Osteoblast (primary cell): ENCODE measurements around the gene KRTAP10-6. TPM values are rescaled to one million over a fixed set of nuclear protein-coding genes. Genes with fewer than 3 reads are reported as not detected.
"Not testable (repeated sequence)": the region's sequence is repeated elsewhere in the genome, so short reads cannot be mapped to it uniquely, and the experiment has no call there.

Experiments used
- DNase-seq: peaks from one replicate; pipeline ENCODE4 v3.0.0; 2011; ENCODE audit warnings: low spot score, mixed read lengths; ENCODE audit not compliant: insufficient read length; ENCODE audit errors: missing footprints
- H2AFZ ChIP-seq: 2 replicates; pipeline ENCODE4 v1.6.0; 2011; ENCODE audit warnings: mild to moderate bottlenecking, low read length
- H3K27ac ChIP-seq: 2 replicates; pipeline ENCODE4 v1.5.1; 2011; ENCODE audit warnings: mild to moderate bottlenecking, low read depth, low read length, moderate library complexity
- H3K27me3 ChIP-seq: 2 replicates; pipeline ENCODE4 v1.6.0; 2012; ENCODE audit warnings: mild to moderate bottlenecking, control low read depth, inconsistent platforms, low read length, moderate library complexity; ENCODE audit not compliant: insufficient read depth
- H3K36me3 ChIP-seq: 2 replicates; pipeline ENCODE4 v1.5.1; 2011; ENCODE audit warnings: mild to moderate bottlenecking, low read length, control low read depth, moderate library complexity; ENCODE audit not compliant: insufficient read depth
- H3K4me1 ChIP-seq: 2 replicates; pipeline ENCODE4 v1.5.1; 2011; ENCODE audit warnings: mild to moderate bottlenecking, low read length, control low read depth, moderate library complexity; ENCODE audit not compliant: insufficient read depth
- H3K4me2 ChIP-seq: 2 replicates; pipeline ENCODE4 v1.6.0; 2011; ENCODE audit warnings: mild to moderate bottlenecking, low read length; ENCODE audit not compliant: insufficient read depth
- H3K4me3 ChIP-seq: fragments of 200-600 bp; sonication (generic); 3 replicates; pipeline ENCODE4 v1.5.1; 2012; ENCODE audit warnings: mild to moderate bottlenecking, low read length, inconsistent platforms; ENCODE audit not compliant: insufficient read depth
- H3K79me2 ChIP-seq: 2 replicates; pipeline ENCODE4 v1.6.0; 2012; ENCODE audit warnings: mild to moderate bottlenecking, low read length, control low read depth, inconsistent platforms; ENCODE audit not compliant: insufficient read depth
- H3K9me3 ChIP-seq: 2 replicates; pipeline ENCODE4 v1.5.1; 2011; ENCODE audit warnings: low read depth, low read length, control low read depth
- H4K20me1 ChIP-seq: 2 replicates; pipeline ENCODE4 v1.6.0; 2012; ENCODE audit warnings: mild to moderate bottlenecking, low read length, control low read depth; ENCODE audit not compliant: insufficient read depth
- total RNA-seq: library from RNA; depleted of rRNA; stranded (reverse); fragments of >200 nt; gene quantifications from 2 replicates; pipeline ENCODE4 v1.2.3, GENCODE V29; 2012
- TF ChIP-seq, protein P1 (sequence below): IDR thresholded peaks from 2 replicates; pipeline ENCODE4 v1.5.1; 2011; ENCODE audit warnings: mild to moderate bottlenecking, low read depth, low read length, moderate library complexity; ENCODE audit errors: extremely low read depth

The KRTAP10-6 gene
- total RNA-seq, 1 donor = not detected

DNA sequence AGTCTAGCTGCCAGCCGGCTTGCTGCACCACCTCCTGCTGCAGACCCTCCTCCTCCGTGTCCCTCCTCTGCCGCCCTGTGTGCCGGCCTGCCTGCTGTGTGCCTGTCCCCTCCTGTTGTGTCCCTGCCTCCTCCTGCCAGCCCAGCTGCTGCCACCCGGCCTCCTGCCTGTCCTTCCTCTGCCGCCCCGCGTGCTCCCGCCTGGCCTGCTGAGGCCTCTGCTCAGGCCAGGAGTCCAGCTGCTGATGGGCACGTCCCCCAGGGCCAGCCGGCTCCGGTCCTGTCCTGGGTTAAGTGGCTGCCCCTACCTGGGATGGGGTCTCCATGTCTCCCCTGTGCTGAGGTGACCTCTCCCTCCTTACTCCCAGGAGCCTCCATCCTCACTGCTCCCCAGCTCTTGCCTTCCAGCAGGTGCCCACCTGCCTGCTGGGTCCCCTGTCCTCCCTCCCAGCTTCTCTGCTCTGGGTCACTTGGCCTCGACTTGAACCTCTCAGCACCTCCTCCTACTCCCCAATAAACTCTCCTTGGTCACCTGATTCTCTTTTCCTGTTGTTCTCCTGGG, 20.4 kb upstream of the KRTAP10-6 start:
- Histone ChIP-seq H3K4me1 (no peaks in the 10 kb centered on the region), H3K27ac (no peak overlapping the region), H2AFZ (no peak overlapping the region), H3K4me3 (no peak overlapping the region), H3K27me3 (no peaks in the 10 kb centered on the region), H3K4me2 (no peak overlapping the region), H3K9me3 (peaks cover 3% of the 10 kb centered on the region), H3K79me2 (no peaks in the 10 kb centered on the region), H4K20me1 (no peaks in the 10 kb centered on the region), H3K36me3 (no peaks in the 10 kb centered on the region)
- DNase-seq = peak; percentile 22
- TF ChIP-seq, protein P1, sequence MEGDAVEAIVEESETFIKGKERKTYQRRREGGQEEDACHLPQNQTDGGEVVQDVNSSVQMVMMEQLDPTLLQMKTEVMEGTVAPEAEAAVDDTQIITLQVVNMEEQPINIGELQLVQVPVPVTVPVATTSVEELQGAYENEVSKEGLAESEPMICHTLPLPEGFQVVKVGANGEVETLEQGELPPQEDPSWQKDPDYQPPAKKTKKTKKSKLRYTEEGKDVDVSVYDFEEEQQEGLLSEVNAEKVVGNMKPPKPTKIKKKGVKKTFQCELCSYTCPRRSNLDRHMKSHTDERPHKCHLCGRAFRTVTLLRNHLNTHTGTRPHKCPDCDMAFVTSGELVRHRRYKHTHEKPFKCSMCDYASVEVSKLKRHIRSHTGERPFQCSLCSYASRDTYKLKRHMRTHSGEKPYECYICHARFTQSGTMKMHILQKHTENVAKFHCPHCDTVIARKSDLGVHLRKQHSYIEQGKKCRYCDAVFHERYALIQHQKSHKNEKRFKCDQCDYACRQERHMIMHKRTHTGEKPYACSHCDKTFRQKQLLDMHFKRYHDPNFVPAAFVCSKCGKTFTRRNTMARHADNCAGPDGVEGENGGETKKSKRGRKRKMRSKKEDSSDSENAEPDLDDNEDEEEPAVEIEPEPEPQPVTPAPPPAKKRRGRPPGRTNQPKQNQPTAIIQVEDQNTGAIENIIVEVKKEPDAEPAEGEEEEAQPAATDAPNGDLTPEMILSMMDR = no peak

DNA sequence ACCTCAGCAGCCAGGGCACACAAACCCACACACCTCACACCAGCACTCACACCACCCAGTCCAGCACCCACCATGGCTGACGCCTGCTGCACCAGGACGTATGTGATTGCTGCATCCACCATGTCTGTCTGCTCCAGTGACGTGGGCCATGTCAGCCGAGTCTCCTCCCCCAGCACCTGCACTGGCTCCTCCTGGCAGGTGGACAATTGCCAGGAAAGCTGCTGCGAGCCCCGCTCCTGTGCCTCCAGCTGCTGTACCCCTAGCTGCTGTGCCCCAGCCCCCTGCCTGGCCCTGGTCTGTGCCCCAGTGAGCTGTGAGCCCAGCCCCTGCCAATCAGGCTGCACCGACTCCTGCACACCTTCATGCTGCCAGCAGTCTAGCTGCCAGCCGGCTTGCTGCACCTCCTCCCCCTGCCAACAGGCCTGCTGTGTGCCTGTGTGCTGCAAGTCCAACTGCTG, 19.8 kb upstream of the KRTAP10-6 start, which contains the start of gene KRTAP10-8:
KRTAP10-8 (plus strand) TSS at position 51 of the 458 bp plus-strand sequence; CDS start at position 73, 22 bp downstream.
- H3K27me3 ChIP-seq = no peaks in the 10 kb centered on the region
- H3K4me2 ChIP-seq = no peak within 1 kb of the TSS
- no peaks in the 10 kb centered on the region for H4K20me1 ChIP-seq
- peaks cover 3% of the 10 kb centered on the region for H3K9me3 ChIP-seq
- H3K79me2 ChIP-seq = no peaks in the 10 kb centered on the region
- H3K4me3 ChIP-seq = no peak within 1 kb of the TSS
- H2AFZ ChIP-seq = no peak within 1 kb of the TSS
- DNase-seq = no peak
- TF ChIP-seq, protein P1 = no peak
- no peak within 1 kb of the TSS for H3K27ac ChIP-seq
- no peaks in the 10 kb centered on the region for H3K4me1 ChIP-seq
- H3K36me3 ChIP-seq = no peaks in the 10 kb centered on the region

DNA sequence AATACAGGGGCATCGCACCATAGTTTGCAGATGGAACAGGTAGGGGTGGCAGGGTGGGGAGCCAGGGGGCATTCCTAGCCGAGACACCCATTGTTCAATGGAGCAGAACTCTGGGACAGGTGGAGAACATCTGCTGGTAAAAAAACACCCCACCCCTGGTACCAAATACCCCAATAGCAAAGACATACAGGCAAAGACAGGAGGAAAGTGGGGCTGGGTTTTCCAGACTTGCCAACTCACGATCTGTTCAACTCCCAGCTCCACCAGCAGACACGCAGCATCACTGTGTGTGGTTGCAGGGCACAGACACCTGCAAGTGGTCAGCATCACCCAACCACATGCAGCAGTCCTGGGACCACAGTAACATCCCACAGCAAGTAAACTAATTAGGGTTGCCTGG, 19.2 kb upstream of the KRTAP10-6 start:
- no peak for DNase-seq
- no peaks in the 10 kb centered on the region for H3K36me3 ChIP-seq
- no peak overlapping the region for H3K27ac ChIP-seq
- no peak overlapping the region for H3K4me3 ChIP-seq
- TF ChIP-seq, protein P1 = no peak
- H3K27me3 ChIP-seq = no peaks in the 10 kb centered on the region
- no peaks in the 10 kb centered on the region for H3K4me1 ChIP-seq
- no peaks in the 10 kb centered on the region for H3K79me2 ChIP-seq
- no peak overlapping the region for H2AFZ ChIP-seq
- no peak overlapping the region for H3K4me2 ChIP-seq
- peaks cover 3% of the 10 kb centered on the region for H3K9me3 ChIP-seq
- no peaks in the 10 kb centered on the region for H4K20me1 ChIP-seq

DNA sequence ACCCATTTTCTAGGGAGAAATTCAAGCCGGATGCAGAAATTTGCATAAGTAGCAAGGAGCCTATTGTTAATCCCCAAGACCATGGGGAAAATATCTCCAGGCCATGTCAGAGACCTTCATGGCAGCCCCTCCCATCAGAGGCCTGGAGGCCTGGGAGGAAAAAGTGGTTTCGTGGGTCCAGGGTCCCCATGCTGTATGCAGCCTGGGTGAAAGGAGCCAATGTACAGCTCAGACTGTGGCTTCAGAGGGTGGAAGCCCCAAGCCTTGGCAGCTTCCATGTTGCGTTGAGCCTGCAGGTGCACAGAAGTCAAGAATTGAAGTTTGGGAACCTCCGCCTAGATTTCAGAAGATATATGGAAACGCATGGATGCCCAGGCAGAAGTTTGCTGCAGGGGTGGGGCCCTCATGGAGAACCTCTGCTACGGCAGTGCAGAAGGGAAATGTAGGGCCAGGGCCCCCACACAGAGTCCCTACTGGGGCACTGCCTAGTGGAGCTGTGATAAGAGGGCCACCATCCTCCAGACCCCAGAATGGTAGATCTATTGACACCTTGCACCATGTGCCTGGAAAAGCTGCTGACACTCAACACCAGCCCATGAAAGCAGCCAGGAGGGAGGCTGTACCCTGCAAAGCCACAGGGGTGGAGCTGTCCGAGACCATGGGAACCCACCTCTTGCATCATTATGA, 18.0 kb upstream of the KRTAP10-6 start:
- not testable (repeated sequence) for H4K20me1 ChIP-seq, H3K36me3 ChIP-seq, DNase-seq, H3K27me3 ChIP-seq, H3K27ac ChIP-seq, H3K4me3 ChIP-seq, H3K9me3 ChIP-seq, H2AFZ ChIP-seq, H3K4me2 ChIP-seq, H3K4me1 ChIP-seq, H3K79me2 ChIP-seq
